ENCODE results near the gene HIVEP2.

Gene HIVEP2

DNA sequence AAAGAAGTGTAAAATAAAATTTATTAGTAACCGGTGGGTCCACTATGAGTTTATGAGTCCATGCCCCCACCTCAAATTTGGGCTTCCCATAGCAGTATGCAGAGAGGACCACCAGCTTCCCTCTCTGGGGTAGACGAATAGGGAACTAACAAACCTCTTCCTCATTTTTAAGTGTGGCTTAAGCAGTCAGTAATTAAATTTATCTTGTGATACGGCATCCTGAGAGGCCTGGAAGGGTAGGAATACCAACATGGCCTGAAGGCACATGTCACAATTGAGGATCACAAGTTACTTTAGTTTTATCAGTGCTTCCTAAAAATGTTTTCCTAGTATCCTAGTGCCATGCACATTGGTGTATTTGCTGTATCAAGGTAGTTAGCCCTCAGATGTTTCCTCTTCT lies 239.9 kb downstream of the HIVEP2 start:
- H3K4me1 ChIP-seq (ENCODE audit: control insufficient read depth, insufficient read depth, low read length), result no peaks in the 10 kb centered on the region
- H3K27me3 ChIP-seq (replicated peaks; ENCODE audit: control insufficient read depth, insufficient read depth, low read length), result no peaks in the 10 kb centered on the region
- no peak for DNase-seq (ENCODE audit: low read depth)
- no peaks in the 10 kb centered on the region for H3K9me3 ChIP-seq (ENCODE audit: control insufficient read depth, low read length)
- no peak overlapping the region for H3K9ac ChIP-seq (ENCODE audit: low read length)
- no peak overlapping the region for H3K4me3 ChIP-seq (ENCODE audit: low read length)
- H3K36me3 ChIP-seq (ENCODE audit: control insufficient read depth, insufficient read depth, low read length, severe bottlenecking), result no peaks in the 10 kb centered on the region

DNA sequence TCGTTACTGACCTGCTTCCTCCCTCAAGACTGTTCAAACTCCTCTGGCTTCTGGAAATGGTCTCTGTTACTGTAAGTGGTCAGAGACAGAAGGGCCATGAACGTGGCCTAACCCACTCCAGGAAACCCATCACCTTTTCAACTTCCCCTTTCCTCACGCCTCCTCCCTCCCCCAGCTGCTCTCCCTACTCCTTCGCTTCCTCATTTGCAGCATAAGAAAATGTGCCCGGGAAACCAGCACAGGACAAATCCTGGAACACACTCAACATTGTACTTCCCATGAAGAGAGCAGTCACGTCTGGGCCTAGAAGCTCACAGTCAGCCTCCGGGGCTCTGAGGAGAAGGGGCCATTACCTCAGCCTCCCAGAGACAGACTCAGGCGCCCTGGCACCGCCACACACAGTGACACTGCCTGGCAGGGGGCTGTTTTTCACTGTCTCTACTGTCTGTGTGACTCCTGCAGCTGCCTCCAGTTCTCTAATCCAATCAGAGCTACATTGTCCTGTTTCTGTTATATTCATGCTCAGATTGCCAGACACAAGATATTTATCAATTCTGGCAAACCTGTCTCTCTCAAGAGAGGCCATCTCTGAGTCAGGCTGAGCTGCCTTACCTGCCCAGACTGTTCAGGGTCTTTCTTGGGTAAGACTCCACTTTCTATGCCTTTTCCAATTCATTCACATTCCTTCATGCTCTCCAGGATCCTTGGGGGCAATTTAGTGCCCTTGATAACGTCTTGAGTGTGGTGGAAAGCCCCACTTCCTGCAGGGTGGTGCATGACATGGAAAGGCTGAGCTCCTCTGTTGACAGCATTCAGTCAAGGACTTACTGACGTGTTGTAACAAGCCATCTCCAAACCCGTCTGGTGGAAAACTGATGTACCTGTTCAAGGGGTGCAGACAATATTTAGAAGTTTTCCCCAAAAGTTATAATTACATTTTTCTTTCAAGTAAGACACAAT lies 242.2 kb downstream of the HIVEP2 start:
- no peaks in the 10 kb centered on the region for H3K36me3 ChIP-seq (ENCODE audit: control insufficient read depth, insufficient read depth, low read length, severe bottlenecking)
- no peaks in the 10 kb centered on the region for H3K9me3 ChIP-seq (ENCODE audit: control insufficient read depth, low read length)
- H3K4me3 ChIP-seq (ENCODE audit: low read length), result no peak overlapping the region
- H3K9ac ChIP-seq (ENCODE audit: low read length), result no peak overlapping the region
- DNase-seq (ENCODE audit: low read depth), result no peak
- no peaks in the 10 kb centered on the region for H3K27me3 ChIP-seq (replicated peaks; ENCODE audit: control insufficient read depth, insufficient read depth, low read length)
- no peaks in the 10 kb centered on the region for H3K4me1 ChIP-seq (ENCODE audit: control insufficient read depth, insufficient read depth, low read length)
